B cell (primary cell): ENCODE data around the gene CTSA. TPM values are rescaled to one million over a fixed set of nuclear protein-coding genes. Genes with fewer than 3 reads are reported as not detected.

ENCODE experiments used
- ATAC-seq: fragments of 200-7000 bp; cut with Tn5 transposase; one replicate; pipeline ENCODE4 v1.10.0; 2021; ENCODE audit warnings: low read depth, mild to moderate bottlenecking, moderate number of reproducible peaks, moderate library complexity
- CTCF ChIA-PET: fragments of 350-600 bp; sonication (Branson Sonifier 250); formaldehyde crosslinking; loops from one replicate; lab custom pipeline; 2021; ENCODE audit warnings: antibody characterized with exemption, inconsistent platforms; lab: Charles Lee
- POLR2A ChIA-PET: fragments of 350-600 bp; sonication (Branson Sonifier 250); formaldehyde crosslinking; loops from one replicate; lab custom pipeline; 2021; ENCODE audit warnings: antibody characterized with exemption; lab: Charles Lee
- DNase-seq: peaks from one replicate; pipeline ENCODE4 v3.0.0; 2013
- H2AFZ ChIP-seq: 2 replicates; pipeline ENCODE4 v1.6.1; 2012; ENCODE audit warnings: mild to moderate bottlenecking, low read depth, low read length; ENCODE audit not compliant: insufficient read depth, poor library complexity, severe bottlenecking
- H3K27ac ChIP-seq, 2 donors: 1 replicate in 1 of 2; 2 replicates in 1 of 2; pipeline ENCODE4 v1.5.1; 2012 to 2013; ENCODE audit warnings: low read length in 2 of 2, mild to moderate bottlenecking in 2 of 2, moderate library complexity in 1 of 2
- H3K27me3 ChIP-seq, 4 experiments: fragments of 200-600 bp in 1 of 4; sonication (generic) in 1 of 4; replicated peaks in 1 of 4; 1 replicate in 2 of 4; 2 replicates in 2 of 4; pipeline versions ENCODE4 v1.6.1 to v1.7.0; 2013 to 2016; ENCODE audit warnings: low read length in 3 of 4, mild to moderate bottlenecking in 2 of 4, mixed read lengths in 1 of 4, moderate library complexity in 1 of 4; ENCODE audit not compliant: insufficient read depth in 4 of 4, control insufficient read depth in 3 of 4; ENCODE audit errors: control extremely low read depth in 1 of 4
- H3K36me3 ChIP-seq, 2 experiments: replicated peaks in 1 of 2; 1 replicate in 1 of 2; 2 replicates in 1 of 2; pipeline versions ENCODE4 v1.6.1 to v1.7.1; 2013; ENCODE audit warnings: low read length in 1 of 2; ENCODE audit not compliant: insufficient read depth in 2 of 2, control insufficient read depth in 1 of 2; ENCODE audit errors: control extremely low read depth in 1 of 2, extremely low read depth in 1 of 2
- H3K4me1 ChIP-seq, 2 donors: fragments of 200-600 bp in 1 of 2; sonication (generic) in 1 of 2; 1 replicate in 1 of 2; 2 replicates in 1 of 2; pipeline versions ENCODE4 v1.5.1 to v1.6.1; 2013 to 2017; ENCODE audit warnings: low read length in 2 of 2; ENCODE audit not compliant: control insufficient read depth in 2 of 2, insufficient read depth in 2 of 2
- H3K4me2 ChIP-seq: replicated peaks from 2 replicates; pipeline ENCODE3; 2012; ENCODE audit warnings: mild to moderate bottlenecking, low read depth, low read length; ENCODE audit not compliant: poor library complexity, severe bottlenecking
- H3K4me3 ChIP-seq, 5 experiments: fragments of 200-600 bp in 1 of 5; sonication (generic) in 1 of 5; 1 replicate in 3 of 5; 2 replicates in 2 of 5; pipeline versions ENCODE4 v1.5.1 to v1.7.0; 2011 to 2016; ENCODE audit warnings: low read length in 4 of 5, mild to moderate bottlenecking in 4 of 5, low read depth in 2 of 5, control low read depth in 1 of 5, moderate library complexity in 1 of 5; ENCODE audit not compliant: insufficient read depth in 1 of 5; ENCODE audit errors: control extremely low read depth in 1 of 5, extremely low read depth in 1 of 5
- H3K79me2 ChIP-seq: fragments of 200-600 bp; sonication (generic); one replicate; pipeline ENCODE4 v1.6.0; 2016; ENCODE audit warnings: low read length; ENCODE audit not compliant: control insufficient read depth, insufficient read depth
- H3K9ac ChIP-seq: fragments of 200-600 bp; sonication (generic); 2 replicates; pipeline ENCODE4 v1.6.1; 2017; ENCODE audit warnings: mild to moderate bottlenecking, low read length, moderate library complexity
- H3K9me3 ChIP-seq, 3 donors: one replicate each; pipeline versions ENCODE4 v1.6.1 to v1.7.1; 2013; ENCODE audit warnings: low read length in 2 of 3; ENCODE audit not compliant: control insufficient read depth in 2 of 3, insufficient read depth in 1 of 3; ENCODE audit errors: control extremely low read depth in 1 of 3
- H4K20me1 ChIP-seq: 2 replicates; pipeline ENCODE4 v1.6.0; 2012; ENCODE audit warnings: mild to moderate bottlenecking, low read length; ENCODE audit not compliant: insufficient read depth, control insufficient read depth, poor library complexity, severe bottlenecking
- H3K27ac Mint-ChIP-seq: one replicate; pipeline ENCODE4 v1.8.0; 2021; ENCODE audit warnings: mixed read lengths
- H3K27me3 Mint-ChIP-seq: one replicate; pipeline ENCODE4 v1.8.0; 2021; ENCODE audit warnings: mixed read lengths
- H3K4me1 Mint-ChIP-seq: one replicate; pipeline ENCODE4 v1.8.0; 2021; ENCODE audit warnings: mixed read lengths
- H3K4me3 Mint-ChIP-seq: one replicate; pipeline ENCODE4 v1.8.0; 2021; ENCODE audit warnings: mixed read lengths
- H3K9me3 Mint-ChIP-seq: one replicate; pipeline ENCODE4 v1.8.0; 2022; ENCODE audit warnings: mixed read lengths; ENCODE audit not compliant: insufficient read depth
- EZH2 ChIP-seq: IDR thresholded peaks from 2 replicates; pipeline ENCODE4 v1.6.1; 2012; ENCODE audit warnings: borderline replicate concordance, low read depth, mild to moderate bottlenecking, moderate library complexity, low read length; ENCODE audit not compliant: insufficient read depth, poor library complexity, severe bottlenecking
- WGBS: methylation state at CpG from one replicate; pipeline ENCODE4 v1.1.5; 2013; ENCODE audit warnings: missing lambda C conversion rate; ENCODE audit not compliant: insufficient coverage; 5-methylcytosine and 5-hydroxymethylcytosine counted together
- intact Hi-C: fragments of 100-400 bp; cut with micrococcal nuclease; formaldehyde crosslinking; loops from one replicate; pipeline ENCODE4 v1.10.0; 2022
- polyA plus RNA-seq: library from polyadenylated mRNA; depleted of rRNA; stranded (reverse); fragments of >200 nt; gene quantifications from 2 replicates; pipeline ENCODE4 v1.2.3, GENCODE V29; 2012
- total RNA-seq, 2 donors: library from RNA; stranded (reverse); fragments of 120-200 nt in 1 of 2; gene quantifications; 1 replicate in 1 of 2; 2 replicates in 1 of 2; pipeline versions ENCODE4 v1.2.3 to v1.2.4, GENCODE V29; 2013 to 2022
- TF ChIP-seq, protein P1 (sequence below): fragments of 200-600 bp; IDR thresholded peaks from one replicate; pipeline ENCODE4 v1.8.0; 2022; ENCODE audit warnings: antibody characterized with exemption, mild to moderate bottlenecking

CTSA gene
- total and polyA plus RNA-seq, 2 donors (not counting 1 experiment from before 2014, with no cell fraction given), result 100 to 107 TPM

GRCh38 chr20:45848969-45849582, 42.1 kb upstream of the CTSA start:
- Mint-ChIP-seq H3K27ac (no peak overlapping the region), H3K27me3 (no peaks in the 10 kb centered on the region), H3K9me3 (no peaks in the 10 kb centered on the region), H3K4me1 (no peaks in the 10 kb centered on the region), H3K4me3 (no peak overlapping the region)
- CTCF ChIA-PET, result interaction anchor here (0.7 kb wide), 1 partner anchor 27 kb away, joined by 3 read pairs; no protein-coding TSS in a partner anchor
- H3K4me2 ChIP-seq, result no peak overlapping the region
- no peak overlapping the region for H3K4me3 ChIP-seq
- POLR2A ChIA-PET, result no interaction called here
- ATAC-seq, result no peak
- no peaks in the 10 kb centered on the region for H3K27me3 ChIP-seq
- intact Hi-C loops, result no loop called here
- no peak for DNase-seq
- TF ChIP-seq EZH2, result no peak
- TF ChIP-seq, protein P1, sequence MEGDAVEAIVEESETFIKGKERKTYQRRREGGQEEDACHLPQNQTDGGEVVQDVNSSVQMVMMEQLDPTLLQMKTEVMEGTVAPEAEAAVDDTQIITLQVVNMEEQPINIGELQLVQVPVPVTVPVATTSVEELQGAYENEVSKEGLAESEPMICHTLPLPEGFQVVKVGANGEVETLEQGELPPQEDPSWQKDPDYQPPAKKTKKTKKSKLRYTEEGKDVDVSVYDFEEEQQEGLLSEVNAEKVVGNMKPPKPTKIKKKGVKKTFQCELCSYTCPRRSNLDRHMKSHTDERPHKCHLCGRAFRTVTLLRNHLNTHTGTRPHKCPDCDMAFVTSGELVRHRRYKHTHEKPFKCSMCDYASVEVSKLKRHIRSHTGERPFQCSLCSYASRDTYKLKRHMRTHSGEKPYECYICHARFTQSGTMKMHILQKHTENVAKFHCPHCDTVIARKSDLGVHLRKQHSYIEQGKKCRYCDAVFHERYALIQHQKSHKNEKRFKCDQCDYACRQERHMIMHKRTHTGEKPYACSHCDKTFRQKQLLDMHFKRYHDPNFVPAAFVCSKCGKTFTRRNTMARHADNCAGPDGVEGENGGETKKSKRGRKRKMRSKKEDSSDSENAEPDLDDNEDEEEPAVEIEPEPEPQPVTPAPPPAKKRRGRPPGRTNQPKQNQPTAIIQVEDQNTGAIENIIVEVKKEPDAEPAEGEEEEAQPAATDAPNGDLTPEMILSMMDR, result no peak
- H3K79me2 ChIP-seq, result peaks cover 23% of the 10 kb centered on the region
- no peak overlapping the region for H2AFZ ChIP-seq
- 100% methylated on average over 2 of the region's 8 CpGs for WGBS
- no peak overlapping the region for H3K27ac ChIP-seq
- no peaks in the 10 kb centered on the region for H3K9me3 ChIP-seq
- peaks cover 9 to 64% of the 10 kb centered on the region in 2 experiments for H3K36me3 ChIP-seq
- H4K20me1 ChIP-seq, result no peaks in the 10 kb centered on the region
- H3K4me1 ChIP-seq, result no peaks in the 10 kb centered on the region
- H3K9ac ChIP-seq, result no peak overlapping the region

GRCh38 chr20:45850238-45850637, 40.9 kb upstream of the CTSA start:
- ChIA-PET CTCF (interaction anchor here (1.7 kb wide), 1 partner anchor 8 kb away, joined by 4 read pairs; no protein-coding TSS in a partner anchor), POLR2A (no interaction called here)
- Mint-ChIP-seq H3K4me3 (no peak overlapping the region), H3K9me3 (no peaks in the 10 kb centered on the region), H3K27me3 (no peaks in the 10 kb centered on the region), H3K4me1 (peaks cover 7% of the 10 kb centered on the region), H3K27ac (no peak overlapping the region)
- H3K4me1 ChIP-seq, result peaks cover 0 to 6% of the 10 kb centered on the region in 2 donors
- H3K9ac ChIP-seq, result no peak overlapping the region
- DNase-seq, result no peak
- no peak for TF ChIP-seq EZH2
- TF ChIP-seq, protein P1, result no peak
- no peaks in the 10 kb centered on the region for H4K20me1 ChIP-seq
- H3K4me2 ChIP-seq, result no peak overlapping the region
- H3K36me3 ChIP-seq, result peaks cover 6 to 65% of the 10 kb centered on the region in 2 experiments
- no peaks in the 10 kb centered on the region for H3K9me3 ChIP-seq
- no peaks in the 10 kb centered on the region for H3K27me3 ChIP-seq
- intact Hi-C loops, result no loop called here
- no peak for ATAC-seq
- no peak overlapping the region for H3K27ac ChIP-seq
- H3K4me3 ChIP-seq, result no peak overlapping the region
- peaks cover 34% of the 10 kb centered on the region for H3K79me2 ChIP-seq
- 100% methylated on average over 2 of the region's 2 CpGs for WGBS
- H2AFZ ChIP-seq, result no peak overlapping the region
